NCI-H460 (cell line): Measurements from ENCODE around the gene CPS1. TPM values are rescaled to one million over a fixed set of nuclear protein-coding genes. Genes with fewer than 3 reads are reported as not detected.

Experiments
- DNase-seq: peaks from one replicate; pipeline ENCODE4 v3.0.0-alpha.2; 2016; ENCODE audit warnings: low read depth; ENCODE audit errors: extremely low read depth
- total RNA-seq: library from RNA; depleted of rRNA; stranded (reverse); fragments of >200 nt; shearing (Covaris generic); gene quantifications from 2 replicates; pipeline ENCODE4 v1.2.3, GENCODE V29; 2014

CPS1 gene
- total RNA-seq, 1 experiment from 2014 or later, result 686 TPM

DNA sequence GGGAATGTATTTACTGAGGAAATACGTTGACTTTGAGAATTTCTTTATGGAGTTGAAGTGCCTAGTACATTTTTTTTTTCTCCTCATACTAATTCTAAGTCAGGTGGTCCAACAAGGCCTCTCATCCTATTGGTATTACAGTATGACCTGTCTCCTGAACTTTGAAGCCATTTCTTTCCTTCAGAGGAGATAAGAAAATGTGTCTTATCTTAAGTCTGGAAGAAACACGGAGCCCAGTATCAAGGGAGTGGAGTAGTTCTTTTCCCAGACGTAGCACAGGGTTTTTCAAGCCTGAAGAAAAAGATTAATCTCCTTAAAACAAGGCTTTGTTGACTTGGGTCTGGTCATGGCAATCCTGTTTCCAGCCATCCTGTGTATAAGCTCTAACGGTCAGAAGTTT, 11.6 kb upstream of the CPS1 start:
- DNase-seq, result no peak

DNA sequence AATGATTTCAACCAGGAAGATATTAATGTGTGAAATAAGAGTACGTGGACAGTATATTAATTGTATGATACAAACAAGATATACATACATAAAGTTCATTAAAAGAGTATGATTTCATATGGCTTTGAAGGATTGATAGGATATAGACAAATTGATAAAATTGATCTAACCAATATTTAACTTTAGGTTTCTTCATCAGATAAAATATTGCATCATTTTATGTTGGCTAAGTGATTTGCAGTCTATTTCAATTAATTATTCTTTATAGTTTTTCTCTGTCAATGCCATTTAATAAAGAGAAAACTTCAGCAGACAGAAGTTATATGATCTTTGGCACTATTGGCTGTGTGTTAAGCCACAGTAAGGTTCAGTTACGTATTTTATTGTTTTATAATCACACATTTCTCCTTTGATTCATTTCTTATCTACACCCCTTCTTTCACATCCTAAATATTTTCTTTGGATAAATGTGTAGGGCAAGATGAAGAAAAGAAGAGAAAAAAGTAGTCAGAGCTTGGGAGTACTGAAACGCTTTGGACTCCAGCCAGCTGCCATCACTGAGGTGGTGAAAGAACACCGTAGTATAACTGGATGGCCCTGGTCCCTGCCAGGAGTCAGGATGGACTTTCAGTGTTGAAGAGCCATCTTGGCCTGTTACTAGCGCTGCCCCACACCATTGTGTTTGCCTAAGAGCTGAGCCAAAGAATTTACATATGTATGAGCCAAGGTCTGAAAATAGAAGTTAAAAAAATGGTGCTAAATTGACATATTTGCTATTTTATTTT, 9.8 kb upstream of the CPS1 start:
- peak; percentile 70 for DNase-seq

DNA sequence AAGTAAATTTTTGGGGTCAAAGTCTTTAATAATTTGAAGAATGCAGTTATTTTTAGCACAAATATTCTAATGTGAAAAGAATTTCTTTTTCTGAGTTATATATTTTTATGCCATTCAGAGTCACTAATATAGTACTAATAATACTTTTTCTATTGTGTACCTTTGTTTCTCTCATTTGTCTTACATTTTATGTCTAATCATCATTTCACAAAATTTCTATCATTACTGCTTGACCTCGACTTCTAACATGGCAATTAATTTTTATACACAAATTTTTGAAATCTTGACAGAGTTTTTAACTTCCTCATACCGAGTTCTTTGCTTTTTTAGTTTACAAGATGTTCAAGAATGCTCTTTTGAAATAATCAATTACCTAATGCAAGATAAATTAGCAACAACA, 8.4 kb upstream of the CPS1 start:
- no peak for DNase-seq

DNA sequence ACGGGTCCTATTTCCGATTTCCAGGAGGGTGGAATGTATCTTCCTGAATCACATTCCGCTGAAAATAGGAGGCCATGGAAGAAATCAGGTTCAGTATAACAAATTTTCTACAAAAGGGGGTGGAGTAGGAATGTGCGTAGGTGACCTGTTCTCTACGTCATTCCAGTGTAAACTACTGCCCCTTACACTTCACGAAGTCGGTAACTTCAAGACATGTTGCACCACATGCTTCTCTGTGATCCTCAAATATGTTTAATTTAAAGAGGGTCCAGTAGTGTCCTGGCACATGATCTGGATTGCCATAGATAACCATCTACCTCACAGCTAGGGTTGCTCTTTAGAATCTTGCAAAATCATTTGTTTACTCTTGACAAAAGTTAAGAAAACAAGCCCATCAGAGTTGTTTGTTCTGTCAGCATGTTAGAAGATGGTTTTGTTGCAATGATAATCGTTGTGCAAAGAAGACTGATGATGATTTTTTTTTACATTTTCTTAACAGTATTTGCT, 7.5 kb upstream of the CPS1 start:
- DNase-seq, result peak; percentile 97

DNA sequence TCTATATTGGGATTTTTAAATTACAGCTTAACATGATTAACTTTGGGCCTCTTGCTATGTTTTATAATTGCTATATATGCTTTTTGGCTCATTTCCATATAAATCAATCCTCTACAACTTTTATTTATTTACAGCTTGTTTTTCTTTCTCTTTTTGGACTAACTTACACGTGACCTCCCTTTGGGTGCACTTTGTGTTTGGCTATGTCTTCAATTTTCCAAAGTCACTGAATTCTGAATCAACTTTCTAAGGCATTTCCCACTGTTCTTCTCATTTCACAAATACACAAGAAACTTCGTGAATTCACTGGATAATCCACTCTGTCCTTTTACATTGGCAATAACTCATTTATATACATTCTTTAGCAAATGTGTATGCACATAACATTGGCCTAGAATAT, 5.4 kb upstream of the CPS1 start:
- no peak for DNase-seq

DNA sequence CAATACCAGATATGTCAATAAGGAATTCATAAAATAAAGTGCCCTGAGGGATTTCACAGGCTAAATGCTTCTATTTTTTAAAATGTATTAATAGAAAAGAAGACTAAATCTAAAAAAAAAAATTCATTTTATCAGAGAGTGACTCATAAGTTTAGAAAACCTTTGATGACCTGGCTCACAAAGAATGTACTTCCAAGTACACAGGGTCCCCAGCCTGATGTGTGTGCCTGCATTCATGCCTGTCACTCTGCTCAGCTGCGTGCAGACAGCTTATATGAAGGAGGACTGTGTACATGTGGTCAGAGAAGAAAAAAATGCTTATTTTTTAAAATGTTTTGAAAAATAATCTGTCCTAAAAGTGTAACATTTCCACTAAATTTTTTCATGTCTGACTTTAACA, 3.0 kb upstream of the CPS1 start:
- DNase-seq, result no peak

DNA sequence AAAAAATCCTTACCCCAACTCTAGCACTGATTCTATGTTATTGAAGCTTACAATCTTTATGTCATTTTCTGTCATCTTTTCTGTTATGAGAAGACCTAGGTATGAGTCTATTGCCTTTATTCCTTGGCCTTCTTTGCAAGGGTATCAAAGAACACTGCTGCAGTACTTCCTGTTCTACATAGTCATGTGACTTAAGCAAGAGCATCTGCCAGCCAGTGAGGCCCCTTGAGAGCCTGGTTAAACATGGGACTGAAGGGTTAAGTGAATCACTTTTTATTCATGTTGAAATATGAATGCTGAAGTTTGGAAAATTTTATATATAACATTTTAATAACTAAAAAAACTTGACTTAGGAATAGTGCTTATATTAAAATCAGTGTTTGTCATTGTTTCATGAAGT, 844 bp upstream of the CPS1 start:
- no peak for DNase-seq

DNA sequence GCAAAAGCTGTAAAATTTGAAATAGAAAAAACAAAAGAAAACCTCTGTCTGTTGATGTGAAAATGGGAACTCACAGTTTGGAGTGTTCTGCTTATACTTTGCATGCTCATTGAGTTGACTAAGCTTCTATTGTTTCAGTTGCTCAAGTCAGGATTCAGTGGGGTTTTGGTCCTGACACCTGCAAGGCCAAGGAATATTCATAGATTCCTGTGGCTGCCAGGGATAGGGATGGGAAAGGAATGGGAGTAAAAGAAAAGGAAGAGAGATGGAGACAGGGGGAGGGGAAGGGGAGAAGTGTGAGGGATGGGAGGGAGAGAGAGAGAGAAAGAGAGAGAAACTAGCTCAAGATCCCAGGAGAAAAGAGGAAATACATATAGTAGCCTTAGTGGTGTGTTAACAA, 1.3 kb downstream of the CPS1 start:
- DNase-seq, result no peak

DNA sequence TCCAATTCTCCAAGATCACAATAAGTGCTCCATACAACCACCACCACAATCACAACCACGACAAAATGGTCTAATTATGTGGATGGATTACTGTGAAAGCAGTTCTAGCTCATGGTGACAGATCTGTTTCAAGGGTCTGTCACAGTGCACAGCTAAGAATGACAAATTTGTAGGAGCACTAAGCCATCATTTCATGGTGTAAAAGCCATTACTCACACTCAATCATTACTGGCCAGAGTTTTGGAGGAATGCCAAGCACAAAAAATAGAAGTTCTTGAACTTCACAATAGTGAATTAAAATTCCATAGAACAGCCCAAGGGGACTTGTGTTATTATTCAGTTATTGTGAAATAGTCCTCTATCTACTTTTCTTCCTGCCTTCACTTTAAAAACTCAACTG, 2.3 kb downstream of the CPS1 start:
- DNase-seq, result peak; percentile 91

DNA sequence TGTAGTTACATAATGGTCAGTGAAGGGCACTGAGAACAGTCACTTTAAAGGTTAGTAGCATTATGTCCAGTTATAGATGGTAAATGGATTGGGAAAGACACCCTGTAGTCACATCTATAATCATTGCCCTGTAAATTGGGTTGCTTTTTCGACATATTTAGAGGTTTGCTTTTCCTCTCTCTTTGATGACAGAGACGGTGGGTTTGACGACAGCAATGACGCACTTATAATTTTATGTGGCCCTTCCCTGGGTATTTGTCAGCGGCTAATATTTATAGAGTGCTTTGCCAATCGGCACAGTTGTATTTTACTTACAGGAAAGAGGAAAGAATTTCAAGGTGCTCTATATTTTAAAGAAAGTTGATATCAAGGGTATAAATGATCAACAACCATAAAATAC, 2.8 kb downstream of the CPS1 start:
- peak; percentile 97 for DNase-seq

DNA sequence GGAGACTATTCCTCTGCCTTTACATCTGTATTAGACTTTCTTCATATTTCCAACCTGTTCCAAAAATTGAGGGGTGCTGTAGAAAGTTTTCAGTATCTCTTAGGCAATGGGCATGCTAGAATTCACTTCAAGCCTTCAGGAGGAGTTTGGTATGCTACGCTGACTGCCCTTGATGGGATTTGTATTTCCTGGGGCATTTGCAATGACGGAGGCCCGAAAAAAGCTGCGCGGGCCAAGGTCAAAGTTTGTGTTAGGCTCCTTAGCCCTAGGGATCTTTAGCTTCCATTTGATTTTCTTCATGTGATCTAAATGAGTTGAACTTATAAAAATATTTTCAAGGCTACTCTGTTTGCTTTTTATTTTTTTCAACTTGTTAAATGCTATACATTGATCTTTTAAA, 5.1 kb downstream of the CPS1 start:
- peak; percentile 66 for DNase-seq

DNA sequence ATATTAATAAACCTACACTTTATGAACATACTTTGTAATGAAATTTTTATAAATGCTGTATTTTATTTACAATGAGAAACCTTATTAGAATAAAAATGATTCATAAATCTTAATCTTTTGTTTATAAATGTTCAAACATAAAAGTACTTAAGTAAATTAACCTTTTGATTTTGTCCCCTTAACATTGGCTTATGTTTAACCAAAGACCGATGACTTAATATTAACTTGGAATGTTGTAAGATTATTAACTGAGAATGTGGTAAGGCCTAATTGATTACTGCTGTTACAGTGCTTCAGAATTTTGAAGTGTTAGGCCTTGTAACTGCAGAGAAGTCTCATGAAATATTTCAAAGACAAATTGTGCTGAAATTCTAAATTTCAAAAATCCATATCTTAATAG, 5.7 kb downstream of the CPS1 start:
- no peak for DNase-seq

DNA sequence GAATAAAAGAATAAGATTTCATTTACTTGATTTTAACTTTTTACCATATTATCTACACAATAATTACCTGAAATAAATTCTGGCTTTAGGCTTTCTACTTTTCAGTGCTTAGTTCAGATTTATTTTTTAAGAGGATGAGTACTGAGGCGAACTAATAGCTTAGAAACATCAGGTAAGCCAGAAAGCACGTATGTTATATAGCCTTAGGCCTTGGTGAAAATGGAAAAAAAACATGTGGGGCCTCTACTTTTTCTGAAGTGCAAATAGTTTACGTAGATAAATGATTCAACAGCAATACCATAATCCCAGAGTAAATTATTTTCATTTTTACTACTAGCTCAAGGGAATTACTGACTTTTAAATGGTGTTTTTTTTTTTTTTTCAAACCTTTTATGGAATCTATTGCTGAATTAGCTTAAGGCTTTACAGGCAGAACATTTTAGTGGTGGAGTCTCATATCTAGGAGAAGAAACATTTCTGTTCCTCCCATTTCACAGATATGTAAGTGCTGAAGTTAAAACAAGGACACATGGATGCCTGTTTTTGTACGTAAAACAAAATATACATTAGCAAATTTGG, 6.2 kb downstream of the CPS1 start:
- no peak for DNase-seq

DNA sequence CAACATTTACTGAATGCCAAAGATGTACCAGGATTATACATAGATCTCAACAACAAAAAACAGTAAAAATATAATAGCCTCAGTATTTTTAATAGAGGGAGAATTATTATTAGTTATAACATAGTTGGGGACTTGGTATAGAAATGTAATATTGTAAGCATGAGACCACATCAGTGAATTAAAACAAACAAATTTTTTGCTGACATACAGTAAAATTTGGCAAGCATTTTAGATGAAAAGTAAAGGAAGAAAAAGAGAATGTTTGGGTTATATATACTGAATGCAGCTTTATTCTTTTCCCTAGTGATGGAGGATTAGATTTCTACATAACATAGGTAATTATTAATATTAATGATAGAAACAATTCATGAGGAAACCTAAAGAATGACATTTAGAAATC, 10.9 kb downstream of the CPS1 start:
- DNase-seq, result no peak

DNA sequence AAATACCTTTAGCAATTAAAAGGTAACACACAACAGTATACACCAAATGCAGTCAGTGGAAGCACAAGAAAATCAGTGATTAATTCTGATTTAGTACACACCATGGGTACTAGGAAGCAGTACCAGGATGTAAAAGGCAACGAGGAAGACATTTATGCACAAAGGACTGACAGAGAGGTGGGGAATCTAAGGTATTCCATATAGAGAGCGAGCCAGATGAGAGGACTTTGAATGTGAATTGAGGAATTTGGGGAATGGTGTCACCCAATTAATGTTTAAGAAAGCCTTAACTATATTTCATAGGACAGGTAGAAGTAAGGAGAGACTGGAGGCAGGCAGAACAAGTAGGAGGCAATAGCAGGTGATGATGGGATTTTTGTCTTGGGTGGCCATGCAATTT, 11.7 kb downstream of the CPS1 start:
- DNase-seq, result no peak

DNA sequence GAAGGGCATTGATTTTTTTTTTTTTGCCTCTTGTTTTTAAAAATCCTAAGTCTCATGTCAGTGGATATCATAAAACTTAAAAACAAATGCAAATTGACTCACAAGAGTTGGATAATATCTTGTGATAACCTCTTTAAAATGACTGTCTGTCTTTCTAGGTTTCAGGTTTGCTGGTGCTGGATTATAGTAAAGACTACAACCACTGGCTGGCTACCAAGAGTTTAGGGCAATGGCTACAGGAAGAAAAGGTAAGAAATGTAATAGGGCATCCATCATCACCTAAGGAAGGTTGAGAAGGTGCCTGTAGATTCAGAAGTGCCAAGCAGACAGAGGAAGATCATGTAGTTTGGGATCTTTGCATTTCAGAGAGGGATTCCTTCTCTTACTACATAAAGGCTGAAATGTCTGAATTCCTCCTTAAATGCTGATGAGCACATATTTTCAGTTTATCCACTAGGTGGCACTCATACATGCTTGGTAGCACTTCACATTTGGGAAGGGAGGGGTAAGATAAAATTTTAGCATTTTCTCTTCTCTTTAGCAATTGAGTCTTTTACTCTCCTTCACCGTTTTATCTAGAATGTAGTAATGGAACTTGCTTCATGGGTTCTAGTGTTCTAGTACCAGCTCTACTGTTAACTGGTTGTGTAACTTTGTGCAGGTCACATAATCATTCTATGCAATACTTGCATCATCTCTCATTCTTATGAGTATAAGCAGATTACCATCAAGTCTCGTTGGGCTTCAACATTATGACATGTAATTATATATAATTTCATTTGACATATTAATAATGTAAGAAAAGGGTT, 21.1 kb downstream of the CPS1 start:
- no peak for DNase-seq

DNA sequence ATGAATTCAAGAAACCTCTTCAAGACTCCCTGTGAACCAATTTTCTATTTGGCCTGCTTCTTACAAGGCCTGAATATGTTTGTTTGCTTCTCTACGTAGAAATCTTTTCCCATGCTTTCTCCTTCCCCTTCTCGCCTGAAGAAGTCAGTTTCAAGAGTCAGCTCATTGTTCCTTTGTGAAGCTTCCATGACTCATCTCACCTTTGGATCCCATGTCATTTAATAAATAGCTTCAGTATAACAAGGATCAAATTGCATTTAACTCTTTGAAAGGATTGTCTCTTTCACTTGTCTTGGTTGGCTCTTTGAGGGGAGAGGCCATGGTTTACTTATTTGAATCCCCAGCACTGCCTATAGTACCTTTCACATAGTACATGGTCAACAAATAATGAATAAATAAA, 28.4 kb downstream of the CPS1 start:
- no peak for DNase-seq

DNA sequence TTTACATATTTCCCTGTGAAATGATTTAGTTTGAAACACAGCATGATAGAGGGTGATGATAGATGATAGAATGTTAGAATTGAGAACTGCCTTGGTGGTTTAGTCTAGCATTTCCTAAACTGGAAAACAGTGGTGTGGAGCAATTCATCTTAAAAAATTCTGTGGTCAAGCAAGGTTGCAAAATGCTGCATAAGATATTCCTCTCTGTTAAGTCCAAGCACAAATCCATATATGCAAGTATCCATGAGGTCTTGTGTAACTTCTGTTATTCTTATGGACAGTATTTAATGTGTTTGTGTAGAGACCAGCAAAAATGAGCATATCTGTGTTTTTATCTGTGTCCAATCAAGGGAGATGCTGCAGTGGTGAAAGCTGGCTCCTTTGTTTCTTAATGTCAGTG, 30.0 kb downstream of the CPS1 start:
- no peak for DNase-seq

DNA sequence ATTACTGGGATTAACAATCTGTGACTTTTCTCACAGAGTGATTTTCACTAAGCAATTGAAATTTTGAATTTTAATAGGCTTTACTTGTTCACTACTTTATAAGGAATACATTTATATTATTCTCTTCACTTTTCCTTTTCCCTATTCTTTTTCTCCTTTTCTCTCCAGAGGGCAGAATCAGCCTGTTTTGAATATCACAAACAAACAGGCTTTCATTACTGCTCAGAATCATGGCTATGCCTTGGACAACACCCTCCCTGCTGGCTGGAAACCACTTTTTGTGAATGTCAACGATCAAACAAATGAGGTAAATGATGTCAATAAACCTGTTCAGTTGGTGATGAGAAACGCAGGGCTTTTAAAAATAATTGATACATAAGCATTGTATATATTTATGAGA, 35.3 kb downstream of the CPS1 start:
- no peak for DNase-seq

DNA sequence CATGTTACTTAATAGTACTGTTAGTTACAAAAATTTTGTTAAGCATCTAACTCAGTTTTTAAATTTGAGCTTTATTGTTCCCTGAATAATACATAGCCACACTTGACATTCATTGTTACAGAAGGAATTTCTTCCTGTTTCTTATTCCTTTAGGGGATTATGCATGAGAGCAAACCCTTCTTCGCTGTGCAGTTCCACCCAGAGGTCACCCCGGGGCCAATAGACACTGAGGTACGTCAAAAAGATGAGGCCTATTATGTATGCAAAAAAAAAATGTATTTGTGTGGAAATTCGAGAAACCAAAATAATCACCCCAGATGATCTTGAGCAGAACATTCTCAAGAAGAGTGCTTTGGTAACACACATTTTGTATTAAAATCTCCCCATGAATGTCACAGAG, 36.3 kb downstream of the CPS1 start:
- DNase-seq, result no peak

DNA sequence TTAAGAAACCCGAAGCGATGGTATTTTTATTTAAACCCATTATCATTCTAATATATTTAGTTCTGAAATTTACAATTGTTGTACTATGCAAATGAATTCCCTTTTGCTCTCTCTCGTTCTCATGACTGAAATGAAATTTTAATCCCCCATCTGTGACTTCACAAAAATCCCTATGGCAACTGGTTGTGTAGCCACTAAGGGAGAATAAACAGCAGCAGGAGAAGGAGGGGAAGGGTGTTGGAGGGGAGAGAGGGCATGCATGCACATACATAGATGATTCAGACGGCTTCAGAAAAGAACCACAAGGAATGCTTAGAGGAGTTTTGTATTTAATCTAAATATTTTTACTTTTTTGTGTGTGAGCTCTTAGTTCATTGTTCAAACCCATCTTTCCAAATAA, 36.8 kb downstream of the CPS1 start:
- DNase-seq, result no peak

DNA sequence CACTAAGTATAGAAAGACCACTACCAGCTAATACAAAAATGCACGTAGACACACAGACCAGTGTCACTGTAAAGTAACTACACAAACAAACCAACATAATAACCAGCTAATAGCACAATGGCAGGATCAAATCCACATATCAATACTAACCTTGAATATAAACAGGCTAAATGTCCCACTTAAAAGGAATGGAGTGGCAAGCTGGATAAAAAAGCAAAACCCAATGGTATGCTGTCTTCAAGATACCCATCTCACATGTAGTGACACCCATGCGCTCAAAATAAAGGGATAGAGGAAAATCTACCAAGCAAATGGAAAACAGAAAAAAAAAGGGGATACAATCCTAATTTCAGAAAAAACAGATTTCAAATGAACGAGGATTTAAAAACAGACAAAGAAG, 41.8 kb downstream of the CPS1 start:
- no peak for DNase-seq
